NT2/D1 (cell line): ENCODE measurements around the gene DAPK1.

Experiments
- DNase-seq: peaks from one replicate; pipeline ENCODE4 v3.0.0-alpha.2; 2011; ENCODE audit warnings: low read depth, low spot score
- H3K27me3 ChIP-seq: 2 replicates; pipeline ENCODE4 v1.6.0; 2011; ENCODE audit warnings: mild to moderate bottlenecking; ENCODE audit not compliant: insufficient read length, insufficient read depth
- H3K36me3 ChIP-seq: 2 replicates; pipeline ENCODE4 v1.6.1; 2011; ENCODE audit warnings: mild to moderate bottlenecking, low read length, mixed read lengths; ENCODE audit not compliant: insufficient read depth, insufficient read length
- H3K4me1 ChIP-seq: 2 replicates; pipeline ENCODE4 v1.5.1; 2011; ENCODE audit not compliant: insufficient read depth, insufficient read length
- H3K4me3 ChIP-seq: 2 replicates; pipeline ENCODE4 v1.5.1; 2011; ENCODE audit warnings: low read depth; ENCODE audit not compliant: insufficient read length
- H3K9ac ChIP-seq: 2 replicates; pipeline ENCODE4 v1.6.0; 2011; ENCODE audit warnings: low read depth; ENCODE audit not compliant: insufficient read length
- H3K9me3 ChIP-seq: 2 replicates; pipeline ENCODE4 v1.5.1; 2011; ENCODE audit warnings: mild to moderate bottlenecking, low read length; ENCODE audit not compliant: insufficient read depth
- SUZ12 ChIP-seq: IDR thresholded peaks from 2 replicates; pipeline ENCODE4 v1.6.1; 2011; ENCODE audit not compliant: insufficient read length, insufficient read depth; ENCODE audit errors: extremely low read depth
- YY1 ChIP-seq: IDR thresholded peaks from 2 replicates; pipeline ENCODE4 v1.6.1; 2011; ENCODE audit not compliant: insufficient read length, insufficient read depth
- ZNF274 ChIP-seq: IDR thresholded peaks from 2 replicates; pipeline ENCODE4 v1.6.1; 2011; ENCODE audit warnings: mild to moderate bottlenecking, low read depth, low read length

DAPK1 gene

GRCh38 chr9:87604886-87605588 is 107.4 kb downstream of the DAPK1 start:
- H3K4me3 ChIP-seq = no peak overlapping the region
- no peaks in the 10 kb centered on the region; the same call in 1 of the 2 replicates for H3K9me3 ChIP-seq
- TF ChIP-seq YY1 (no peak), ZNF274 (no peak), SUZ12 (no peak)
- no peaks in the 10 kb centered on the region for H3K27me3 ChIP-seq
- no peak overlapping the region for H3K9ac ChIP-seq
- no peak for DNase-seq
- peaks cover 29% of the 10 kb centered on the region for H3K36me3 ChIP-seq
- H3K4me1 ChIP-seq = peaks cover 8% of the 10 kb centered on the region

GRCh38 chr9:87605676-87606075 is 108.0 kb downstream of the DAPK1 start:
- no peak for DNase-seq
- Histone ChIP-seq H3K9ac (no peak overlapping the region), H3K4me1 (peaks cover 6% of the 10 kb centered on the region), H3K36me3 (peaks cover 29% of the 10 kb centered on the region), H3K27me3 (no peaks in the 10 kb centered on the region), H3K9me3 (no peaks in the 10 kb centered on the region; the same call in 1 of the 2 replicates), H3K4me3 (no peak overlapping the region)
- TF ChIP-seq SUZ12 (no peak), YY1 (no peak), ZNF274 (no peak)

- no peaks in the 10 kb centered on the region; the same call in 1 of the 2 replicates for H3K9me3 ChIP-seq
- H3K4me1 ChIP-seq = peaks cover 6% of the 10 kb centered on the region
- H3K36me3 ChIP-seq = peaks cover 35% of the 10 kb centered on the region
- TF ChIP-seq ZNF274 = no peak
- no peak for TF ChIP-seq YY1
- TF ChIP-seq SUZ12 = no peak
- no peaks in the 10 kb centered on the region for H3K27me3 ChIP-seq
- no peak overlapping the region for H3K9ac ChIP-seq
- DNase-seq = no peak
- no peak overlapping the region for H3K4me3 ChIP-seq
Measured at GRCh38 chr9:87606841-87607521, 109.3 kb downstream of the DAPK1 start.

- TF ChIP-seq YY1 = no peak
- TF ChIP-seq SUZ12 = no peak
- TF ChIP-seq ZNF274 = no peak
- H3K4me1 ChIP-seq = peaks cover 10% of the 10 kb centered on the region
- H3K9me3 ChIP-seq = no peaks in the 10 kb centered on the region; the same call in 1 of the 2 replicates
- H3K36me3 ChIP-seq = peaks cover 39% of the 10 kb centered on the region
- DNase-seq = no peak
- H3K27me3 ChIP-seq = no peaks in the 10 kb centered on the region
- H3K4me3 ChIP-seq = no peak overlapping the region
- no peak overlapping the region for H3K9ac ChIP-seq
Measured at GRCh38 chr9:87607859-87608258, 110.2 kb downstream of the DAPK1 start.

GRCh38 chr9:87609002-87609401 is 111.3 kb downstream of the DAPK1 start:
- no peak overlapping the region for H3K4me3 ChIP-seq
- no peaks in the 10 kb centered on the region for H3K27me3 ChIP-seq
- H3K4me1 ChIP-seq = peaks cover 10% of the 10 kb centered on the region
- no peak for DNase-seq
- no peaks in the 10 kb centered on the region; the same call in 1 of the 2 replicates for H3K9me3 ChIP-seq
- no peak overlapping the region for H3K9ac ChIP-seq
- peaks cover 45% of the 10 kb centered on the region for H3K36me3 ChIP-seq
- TF ChIP-seq YY1 (no peak), SUZ12 (no peak), ZNF274 (no peak)

- no peak for DNase-seq
- Histone ChIP-seq H3K9me3 (no peaks in the 10 kb centered on the region; the same call in 1 of the 2 replicates), H3K9ac (no peak overlapping the region), H3K27me3 (no peaks in the 10 kb centered on the region), H3K4me3 (no peak overlapping the region), H3K4me1 (peaks cover 12% of the 10 kb centered on the region), H3K36me3 (peaks cover 48% of the 10 kb centered on the region)
- TF ChIP-seq ZNF274 = no peak
Measured at GRCh38 chr9:87609486-87609885, 111.8 kb downstream of the DAPK1 start.

- no peak overlapping the region for H3K9ac ChIP-seq
- peaks cover 46% of the 10 kb centered on the region for H3K36me3 ChIP-seq
- no peak for TF ChIP-seq YY1
- no peak for TF ChIP-seq ZNF274
- no peak for TF ChIP-seq SUZ12
- peaks cover 18% of the 10 kb centered on the region for H3K4me1 ChIP-seq
- no peak for DNase-seq
- no peaks in the 10 kb centered on the region; the same call in 1 of the 2 replicates for H3K9me3 ChIP-seq
- no peaks in the 10 kb centered on the region for H3K27me3 ChIP-seq
- H3K4me3 ChIP-seq = no peak overlapping the region
Measured at GRCh38 chr9:87610200-87611155, 112.8 kb downstream of the DAPK1 start.
